ENCODE measurements around the gene APCDD1. TPM values are rescaled to one million over a fixed set of nuclear protein-coding genes. Genes with fewer than 3 reads are reported as not detected.

APCDD1 gene
- total RNA-seq, 1 experiment from 2014 or later = not detected

DNA sequence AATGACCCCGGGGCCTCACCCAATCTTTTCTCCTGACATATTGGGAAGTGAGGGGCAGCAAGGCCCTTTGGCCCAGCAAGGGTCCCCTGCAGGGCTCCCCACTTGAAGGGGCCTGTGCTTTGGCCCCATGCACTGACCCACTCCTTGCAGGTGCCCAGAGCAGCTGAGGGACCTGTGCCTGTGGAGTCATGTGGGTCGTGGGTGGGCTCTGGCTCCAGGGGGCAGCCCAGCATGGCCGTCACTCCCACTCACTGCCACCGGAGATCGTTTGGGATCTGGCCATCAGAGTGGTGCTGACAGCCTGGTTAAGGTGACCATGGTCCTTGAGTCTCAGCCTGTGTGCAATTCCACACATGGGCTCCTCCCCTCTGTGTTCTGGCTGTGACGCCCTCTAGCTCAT lies 31.7 kb upstream of the APCDD1 start:
- H3K27ac Mint-ChIP-seq (ENCODE audit: unreplicated experiment) = no peak overlapping the region

DNA sequence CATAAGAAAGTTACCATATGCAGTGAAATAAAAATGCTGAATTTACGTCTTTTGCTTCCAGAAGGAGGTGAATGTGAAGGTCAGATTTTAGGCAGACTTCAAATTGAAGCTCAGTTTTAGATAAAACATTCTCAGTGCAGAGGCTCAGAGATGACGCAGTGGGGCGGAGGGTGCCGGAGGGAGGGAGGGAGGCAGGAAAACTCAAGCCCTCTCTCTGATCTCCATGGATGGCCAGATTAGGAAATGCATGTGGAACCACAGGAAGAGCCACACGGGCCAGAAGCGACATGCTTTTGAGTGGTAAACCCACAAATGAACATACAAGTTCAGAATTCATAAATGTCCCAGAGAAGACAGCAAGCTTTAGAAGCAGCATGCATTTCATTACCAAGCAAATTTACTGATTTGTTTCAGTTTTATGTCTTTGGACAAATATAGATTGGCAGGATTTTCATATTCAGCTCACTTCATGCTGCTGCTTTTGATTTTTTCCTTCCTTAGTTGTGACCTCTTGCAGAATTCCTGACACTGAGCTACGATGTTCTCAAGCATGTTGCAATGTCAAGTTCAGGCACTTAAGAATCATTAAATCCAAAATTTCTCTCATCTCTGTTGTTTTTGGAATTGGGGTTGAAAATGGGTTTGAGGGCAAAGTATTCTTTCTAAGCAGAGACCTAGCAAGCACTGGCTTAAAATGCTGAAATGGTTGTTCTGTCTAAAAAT lies 29.7 kb upstream of the APCDD1 start:
- Mint-ChIP-seq H3K27me3 (ENCODE audit: unreplicated experiment) (peaks cover 55% of the 10 kb centered on the region), H3K4me1 (ENCODE audit: low read depth, unreplicated experiment) (no peaks in the 10 kb centered on the region), H3K27ac (ENCODE audit: unreplicated experiment) (no peak overlapping the region), H3K9me3 (ENCODE audit: low read depth, unreplicated experiment) (peaks cover 5% of the 10 kb centered on the region), H3K4me3 (ENCODE audit: low read depth, unreplicated experiment) (no peak overlapping the region), H3K36me3 (ENCODE audit: insufficient read depth, unreplicated experiment) (no peaks in the 10 kb centered on the region)
- intact Hi-C loops (cut with micrococcal nuclease; ENCODE audit: unreplicated experiment) = no loop called here
- no TSS peak for BruUV-seq (replicated peaks)
- CTCF ChIA-PET = no interaction called here
- DNase-seq = no peak
- TF ChIP-seq, protein P1, sequence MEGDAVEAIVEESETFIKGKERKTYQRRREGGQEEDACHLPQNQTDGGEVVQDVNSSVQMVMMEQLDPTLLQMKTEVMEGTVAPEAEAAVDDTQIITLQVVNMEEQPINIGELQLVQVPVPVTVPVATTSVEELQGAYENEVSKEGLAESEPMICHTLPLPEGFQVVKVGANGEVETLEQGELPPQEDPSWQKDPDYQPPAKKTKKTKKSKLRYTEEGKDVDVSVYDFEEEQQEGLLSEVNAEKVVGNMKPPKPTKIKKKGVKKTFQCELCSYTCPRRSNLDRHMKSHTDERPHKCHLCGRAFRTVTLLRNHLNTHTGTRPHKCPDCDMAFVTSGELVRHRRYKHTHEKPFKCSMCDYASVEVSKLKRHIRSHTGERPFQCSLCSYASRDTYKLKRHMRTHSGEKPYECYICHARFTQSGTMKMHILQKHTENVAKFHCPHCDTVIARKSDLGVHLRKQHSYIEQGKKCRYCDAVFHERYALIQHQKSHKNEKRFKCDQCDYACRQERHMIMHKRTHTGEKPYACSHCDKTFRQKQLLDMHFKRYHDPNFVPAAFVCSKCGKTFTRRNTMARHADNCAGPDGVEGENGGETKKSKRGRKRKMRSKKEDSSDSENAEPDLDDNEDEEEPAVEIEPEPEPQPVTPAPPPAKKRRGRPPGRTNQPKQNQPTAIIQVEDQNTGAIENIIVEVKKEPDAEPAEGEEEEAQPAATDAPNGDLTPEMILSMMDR (IDR thresholded peaks at IDR 0.05; ENCODE audit: unreplicated experiment) = no peak

More for the DNA sequence above, 31.7 kb upstream of the APCDD1 start:
- no peak overlapping the region for H3K4me3 Mint-ChIP-seq (ENCODE audit: low read depth, unreplicated experiment)
- TF ChIP-seq, protein P1 (IDR thresholded peaks at IDR 0.05; ENCODE audit: unreplicated experiment) = no peak
- H3K9me3 Mint-ChIP-seq (ENCODE audit: low read depth, unreplicated experiment) = peaks cover 5% of the 10 kb centered on the region
- intact Hi-C loops (cut with micrococcal nuclease; ENCODE audit: unreplicated experiment) = no loop called here
- H3K4me1 Mint-ChIP-seq (ENCODE audit: low read depth, unreplicated experiment) = no peaks in the 10 kb centered on the region
- BruUV-seq (replicated peaks) = no TSS peak
- CTCF ChIA-PET = no interaction called here
- peaks cover 59% of the 10 kb centered on the region for H3K27me3 Mint-ChIP-seq (ENCODE audit: unreplicated experiment)
- no peaks in the 10 kb centered on the region for H3K36me3 Mint-ChIP-seq (ENCODE audit: insufficient read depth, unreplicated experiment)
- no peak for DNase-seq

DNA sequence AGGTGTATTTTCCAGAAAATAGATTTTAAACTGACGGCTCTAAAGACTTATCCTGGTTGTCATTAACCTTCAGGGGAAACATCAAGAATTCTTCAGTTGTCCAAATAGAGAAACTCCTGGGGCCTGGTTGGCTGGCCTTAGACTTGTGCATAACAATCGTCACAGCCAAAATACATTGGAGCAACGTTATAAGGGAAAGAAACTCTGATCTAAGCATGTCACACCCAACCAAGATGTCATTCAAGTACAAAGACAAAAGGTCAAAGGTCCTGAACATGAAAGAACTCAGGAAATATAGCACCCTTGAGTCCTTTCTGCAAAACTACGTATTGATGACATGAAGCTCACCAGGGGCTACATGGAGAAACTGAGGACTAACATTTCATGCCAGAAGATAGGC lies 23.8 kb upstream of the APCDD1 start:
- H3K4me1 Mint-ChIP-seq (ENCODE audit: low read depth, unreplicated experiment) = peaks cover 9% of the 10 kb centered on the region
- H3K36me3 Mint-ChIP-seq (ENCODE audit: insufficient read depth, unreplicated experiment) = no peaks in the 10 kb centered on the region
- no TSS peak for BruUV-seq (replicated peaks)
- no peak overlapping the region for H3K4me3 Mint-ChIP-seq (ENCODE audit: low read depth, unreplicated experiment)
- no peak overlapping the region for H3K27ac Mint-ChIP-seq (ENCODE audit: unreplicated experiment)
- H3K27me3 Mint-ChIP-seq (ENCODE audit: unreplicated experiment) = peaks cover 52% of the 10 kb centered on the region
- intact Hi-C loops (cut with micrococcal nuclease; ENCODE audit: unreplicated experiment) = loop anchor here (10.0 kb wide), 1 partner anchor 356 kb away; no protein-coding TSS in a partner anchor
- H3K9me3 Mint-ChIP-seq (ENCODE audit: low read depth, unreplicated experiment) = no peaks in the 10 kb centered on the region
- CTCF ChIA-PET = no interaction called here
- DNase-seq = no peak
- TF ChIP-seq, protein P1 (IDR thresholded peaks at IDR 0.05; ENCODE audit: unreplicated experiment) = no peak

DNA sequence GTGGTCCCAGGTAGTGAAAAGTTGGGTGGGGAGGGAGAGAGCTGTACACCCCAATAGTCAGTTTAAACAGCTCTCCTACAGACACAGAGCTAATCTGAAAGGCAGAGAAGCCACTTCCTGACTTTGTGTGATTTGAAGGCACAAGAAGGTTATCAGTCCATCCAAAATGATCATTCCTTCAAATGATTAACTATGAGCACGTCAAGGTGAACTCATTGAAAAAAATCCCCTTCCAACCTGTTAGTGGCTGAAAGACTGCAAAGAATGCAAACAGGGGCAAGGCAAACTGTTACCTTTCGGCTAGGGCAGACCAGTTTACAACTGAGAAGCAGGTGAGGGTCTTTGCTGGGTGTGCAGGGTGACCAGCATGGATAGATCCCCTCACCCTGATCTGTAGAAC lies 22.8 kb upstream of the APCDD1 start:
- intact Hi-C loops (cut with micrococcal nuclease; ENCODE audit: unreplicated experiment) = loop anchor here (10.0 kb wide), 1 partner anchor 357 kb away; no protein-coding TSS in a partner anchor
- no peak overlapping the region for H3K27ac Mint-ChIP-seq (ENCODE audit: unreplicated experiment)
- DNase-seq = no peak
- H3K27me3 Mint-ChIP-seq (ENCODE audit: unreplicated experiment) = peaks cover 42% of the 10 kb centered on the region
- no TSS peak for BruUV-seq (replicated peaks)
- no peak overlapping the region for H3K4me3 Mint-ChIP-seq (ENCODE audit: low read depth, unreplicated experiment)
- H3K9me3 Mint-ChIP-seq (ENCODE audit: low read depth, unreplicated experiment) = no peaks in the 10 kb centered on the region
- CTCF ChIA-PET = no interaction called here
- no peaks in the 10 kb centered on the region for H3K36me3 Mint-ChIP-seq (ENCODE audit: insufficient read depth, unreplicated experiment)
- TF ChIP-seq, protein P1 (IDR thresholded peaks at IDR 0.05; ENCODE audit: unreplicated experiment) = no peak
- peaks cover 9% of the 10 kb centered on the region for H3K4me1 Mint-ChIP-seq (ENCODE audit: low read depth, unreplicated experiment)
